SK-N-SH (cell line): Measurements from ENCODE around the gene ZNF620. TPM values are rescaled to one million over a fixed set of nuclear protein-coding genes. Genes with fewer than 3 reads are reported as not detected.

ENCODE experiments used
- CTCF ChIA-PET: fragments of 300-600, 350-600 bp; formaldehyde crosslinking; extraction: SDS; loops from one replicate; lab custom pipeline; 2021; lab: Yijun Ruan, JAX
- POLR2A ChIA-PET: fragments of 350-600 bp; sonication (Branson Sonifier 250); formaldehyde crosslinking; extraction: SDS; loops from one replicate; lab custom pipeline; 2020; ENCODE audit warnings: antibody characterized with exemption, inconsistent platforms; lab: Yijun Ruan, JAX
- DNase-seq: peaks from one replicate; pipeline ENCODE4 v3.0.0; 2012
- H2AFZ ChIP-seq: fragments of 200-600 bp; sonication (generic); 2 replicates; pipeline ENCODE4 v1.8.1; 2016; ENCODE audit warnings: antibody characterized with exemption, mild to moderate bottlenecking, low read depth
- H3F3A ChIP-seq: fragments of 200-600 bp; sonication (generic); replicated peaks from 2 replicates; pipeline ENCODE3; 2016; ENCODE audit warnings: antibody characterized with exemption, mild to moderate bottlenecking; ENCODE audit not compliant: insufficient read depth
- H3K27ac ChIP-seq, 2 experiments: fragments of 200-500 bp in 1 of 2; fragments of 200-600 bp in 1 of 2; sonication (Bioruptor generic) in 1 of 2; sonication (generic), shearing (Covaris generic) in 1 of 2; 2 replicates each; pipeline versions ENCODE4 v1.5.1 to v1.6.1; 2014 to 2016; ENCODE audit warnings: low read depth in 2 of 2, inconsistent platforms in 1 of 2, low read length in 1 of 2, mild to moderate bottlenecking in 1 of 2, mixed read lengths in 1 of 2
- H3K27me3 ChIP-seq: fragments of 200-600 bp; sonication (generic), shearing (Covaris generic); 2 replicates; pipeline ENCODE4 v1.6.1; 2016; ENCODE audit warnings: mixed run types; ENCODE audit not compliant: insufficient read depth
- H3K36me3 ChIP-seq, 2 experiments: fragments of 200-500 bp in 1 of 2; fragments of 200-600 bp in 1 of 2; sonication (Bioruptor generic) in 1 of 2; sonication (generic) in 1 of 2; replicated peaks in 1 of 2; 2 replicates each; pipeline versions ENCODE3 to v1.5.1; 2014 to 2016; ENCODE audit warnings: low read length in 1 of 2, mild to moderate bottlenecking in 1 of 2; ENCODE audit not compliant: insufficient read depth in 2 of 2, control insufficient read depth in 1 of 2
- H3K4me1 ChIP-seq, 2 experiments: fragments of 200-500 bp in 1 of 2; fragments of 200-600 bp in 1 of 2; sonication (Bioruptor generic) in 1 of 2; sonication (generic), shearing (Covaris generic) in 1 of 2; 2 replicates each; pipeline versions ENCODE4 v1.5.1 to v1.6.1; 2014 to 2016; ENCODE audit warnings: low read depth in 1 of 2, low read length in 1 of 2, mixed run types in 1 of 2; ENCODE audit not compliant: insufficient read depth in 2 of 2, control insufficient read depth in 1 of 2
- H3K4me2 ChIP-seq: fragments of 200-600 bp; sonication (generic), shearing (Covaris generic); 2 replicates; pipeline ENCODE4 v1.6.1; 2017; ENCODE audit warnings: mixed run types
- H3K4me3 ChIP-seq, 2 experiments: fragments of 200-500 bp in 1 of 2; fragments of 200-600 bp in 1 of 2; sonication (Bioruptor generic) in 1 of 2; sonication (generic), shearing (Covaris generic) in 1 of 2; 2 replicates each; pipeline versions ENCODE4 v1.5.1 to v1.8.1; 2014 to 2016; ENCODE audit warnings: low read depth in 2 of 2, inconsistent platforms in 1 of 2, low read length in 1 of 2, mild to moderate bottlenecking in 1 of 2, mixed read lengths in 1 of 2, moderate library complexity in 1 of 2
- H3K79me2 ChIP-seq: fragments of 200-600 bp; sonication (generic); 2 replicates; pipeline ENCODE4 v1.8.1; 2017; ENCODE audit warnings: mild to moderate bottlenecking; ENCODE audit not compliant: insufficient read depth
- H3K9ac ChIP-seq: fragments of 200-600 bp; sonication (generic); 2 replicates; pipeline ENCODE4 v1.6.1; 2017; ENCODE audit warnings: mixed run types
- H3K9me2 ChIP-seq: fragments of 200-600 bp; sonication (generic); 2 replicates; pipeline ENCODE4 v1.6.1; 2017; ENCODE audit warnings: mixed run types
- H3K9me3 ChIP-seq: fragments of 200-600 bp; sonication (generic); 2 replicates; pipeline ENCODE4 v1.6.1; 2017; ENCODE audit warnings: mixed run types, mild to moderate bottlenecking, moderate library complexity
- H4K20me1 ChIP-seq: fragments of 200-600 bp; sonication (generic); 2 replicates; pipeline ENCODE4 v1.6.1; 2017; ENCODE audit warnings: mild to moderate bottlenecking, mixed run types; ENCODE audit not compliant: insufficient read depth
- ELF1 ChIP-seq: IDR thresholded peaks from 2 replicates; pipeline ENCODE4 v1.4.0; 2012
- EP300 ChIP-seq, 2 experiments: IDR thresholded peaks; 2 replicates each; pipeline versions ENCODE4 v1.4.0 to v1.6.1; 2012; ENCODE audit warnings: borderline replicate concordance in 1 of 2, low read depth in 1 of 2, low read length in 1 of 2
- FOSL2 ChIP-seq: IDR thresholded peaks from 2 replicates; pipeline ENCODE4 v1.4.0; 2012; ENCODE audit warnings: low read depth, mild to moderate bottlenecking, moderate library complexity, borderline replicate concordance
- FOXJ3 ChIP-seq: sonication (generic); formaldehyde crosslinking; IDR thresholded peaks from 2 replicates; pipeline ENCODE4 v1.5.1; 2020; ENCODE audit warnings: mild to moderate bottlenecking, missing genetic modification reagents
- GATA2 ChIP-seq: sonication (generic); formaldehyde crosslinking; IDR thresholded peaks from 2 replicates; pipeline ENCODE4 v1.5.0; 2020; ENCODE audit warnings: mild to moderate bottlenecking, missing genetic modification reagents
- JUND ChIP-seq: IDR thresholded peaks from 2 replicates; pipeline ENCODE4 v1.4.0; 2012
- NFIC ChIP-seq: IDR thresholded peaks from 2 replicates; pipeline ENCODE4 v1.4.0; 2012; ENCODE audit warnings: borderline replicate concordance
- NRF1 ChIP-seq: IDR thresholded peaks from 2 replicates; pipeline ENCODE4 v1.6.1; 2012; ENCODE audit warnings: low read depth, mild to moderate bottlenecking, low read length
- RAD21 ChIP-seq: IDR thresholded peaks from 2 replicates; pipeline ENCODE4 v1.6.1; 2012; ENCODE audit warnings: mild to moderate bottlenecking, low read length
- RCOR1 ChIP-seq: fragments of 150-350 bp; IDR thresholded peaks from 2 replicates; pipeline ENCODE4 v1.6.1; 2017; ENCODE audit warnings: antibody characterized with exemption, low read length
- RXRA ChIP-seq: IDR thresholded peaks from 2 replicates; pipeline ENCODE4 v1.4.0; 2012; ENCODE audit warnings: low read depth, mild to moderate bottlenecking, borderline replicate concordance
- SIN3A ChIP-seq: IDR thresholded peaks from 2 replicates; pipeline ENCODE4 v1.6.1; 2012; ENCODE audit warnings: low read depth, mild to moderate bottlenecking, low read length, moderate library complexity, borderline replicate concordance
- TCF12 ChIP-seq: IDR thresholded peaks from 2 replicates; pipeline ENCODE4 v1.4.0; 2012
- TEAD4 ChIP-seq: IDR thresholded peaks from 2 replicates; pipeline ENCODE4 v1.4.0; 2012; ENCODE audit warnings: mild to moderate bottlenecking, borderline replicate concordance; ENCODE audit not compliant: insufficient read depth
- YY1 ChIP-seq: IDR thresholded peaks from 2 replicates; pipeline ENCODE4 v1.4.0; 2012; ENCODE audit warnings: low read depth, mild to moderate bottlenecking
- WGBS: methylation state at CpG from one replicate; pipeline ENCODE4 v1.1.6; 2017; ENCODE audit warnings: low lambda C conversion rate; 5-methylcytosine and 5-hydroxymethylcytosine counted together
- polyA plus RNA-seq, 3 experiments: library from polyadenylated mRNA; depleted of rRNA; stranded (reverse); fragments of >200 nt; gene quantifications; 2 replicates each; pipeline ENCODE4 v1.2.3, GENCODE V29; 2012
- TF ChIP-seq, protein P1 (sequence below): fragments of 150-350 bp; IDR thresholded peaks from 2 replicates; pipeline ENCODE4 v1.6.1; 2016; ENCODE audit warnings: mild to moderate bottlenecking, low read depth, low read length
- TF ChIP-seq, protein P2 (sequence below): IDR thresholded peaks from 2 replicates; pipeline ENCODE4; 2012
- TF ChIP-seq, protein P3 (sequence below): IDR thresholded peaks from 2 replicates; pipeline ENCODE4 v1.4.0; 2012; ENCODE audit warnings: low read depth, borderline replicate concordance
- TF ChIP-seq, protein P4 (sequence below): IDR thresholded peaks from 2 replicates; pipeline ENCODE4 v1.6.1; 2012; ENCODE audit warnings: mild to moderate bottlenecking, low read depth, low read length, moderate library complexity
- TF ChIP-seq, protein P5 (sequence below): IDR thresholded peaks from 2 replicates; pipeline ENCODE4 v1.4.0; 2012; ENCODE audit warnings: low read depth, borderline replicate concordance

Gene ZNF620
- polyA plus RNA-seq, 1 of the 3 experiments (the other 2 are of a cell fraction), result 2.0 TPM

DNA sequence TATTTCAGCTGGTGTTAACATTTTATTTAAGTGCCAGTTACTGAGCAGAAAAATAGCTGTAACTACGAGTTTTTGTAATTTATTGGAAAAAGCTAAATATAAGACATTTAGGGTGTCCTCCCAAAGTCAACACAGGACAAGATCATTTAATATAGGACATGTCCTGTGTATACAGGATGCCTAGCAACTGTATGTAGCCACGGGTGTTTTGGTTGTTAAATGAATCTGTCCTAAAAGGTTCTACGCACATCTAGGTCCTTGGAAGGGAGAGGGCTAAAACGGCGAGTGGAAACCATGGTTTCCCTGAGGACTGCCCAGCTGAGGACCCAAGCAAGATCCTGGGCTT, 18.4 kb downstream of the ZNF620 start:
- peak overlapping the region; percentile 96 for H2AFZ ChIP-seq
- H3K36me3 ChIP-seq, result peaks cover 17 to 26% of the 10 kb centered on the region in 2 experiments
- ChIA-PET POLR2A (interaction anchor here (1.0 to 3.6 kb wide), 6 partner anchors 9 to 675 kb away, joined by 4 to 45 read pairs (median 4); partner anchors contain the start of genes CTNNB1, RPL14, ZNF619 and ZNF620), CTCF (interaction anchor here (1.0 to 2.5 kb wide), 4 partner anchors 18 to 1575 kb away, joined by 3 to 9 read pairs (median 5); partner anchors contain the start of gene ZNF620)
- H3K27ac ChIP-seq, result peak overlapping the region; percentile 73 to 86
- H3K4me3 ChIP-seq, result peak overlapping the region; percentile 83 to 87
- peak overlapping the region; percentile 98 for H3K4me2 ChIP-seq
- WGBS, result 33% methylated on average over 5 of the region's 5 CpGs
- peaks cover 4% of the 10 kb centered on the region for H3F3A ChIP-seq
- no peaks in the 10 kb centered on the region for H3K27me3 ChIP-seq
- peak overlapping the region; percentile 97 for H3K9ac ChIP-seq
- peaks cover 0 to 7% of the 10 kb centered on the region in 2 experiments; a peak in 1 of 4 replicates for H3K4me1 ChIP-seq
- TF ChIP-seq TEAD4, result no peak
- TF ChIP-seq, protein P1, sequence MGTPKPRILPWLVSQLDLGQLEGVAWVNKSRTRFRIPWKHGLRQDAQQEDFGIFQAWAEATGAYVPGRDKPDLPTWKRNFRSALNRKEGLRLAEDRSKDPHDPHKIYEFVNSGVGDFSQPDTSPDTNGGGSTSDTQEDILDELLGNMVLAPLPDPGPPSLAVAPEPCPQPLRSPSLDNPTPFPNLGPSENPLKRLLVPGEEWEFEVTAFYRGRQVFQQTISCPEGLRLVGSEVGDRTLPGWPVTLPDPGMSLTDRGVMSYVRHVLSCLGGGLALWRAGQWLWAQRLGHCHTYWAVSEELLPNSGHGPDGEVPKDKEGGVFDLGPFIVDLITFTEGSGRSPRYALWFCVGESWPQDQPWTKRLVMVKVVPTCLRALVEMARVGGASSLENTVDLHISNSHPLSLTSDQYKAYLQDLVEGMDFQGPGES, result no peak
- no peak for TF ChIP-seq TCF12
- TF ChIP-seq NRF1, result no peak
- no peak for TF ChIP-seq GATA2 (CRISPR knock-in tag)
- TF ChIP-seq RAD21, result no peak
- no peak for TF ChIP-seq FOXJ3 (CRISPR knock-in tag)
- TF ChIP-seq, protein P2, sequence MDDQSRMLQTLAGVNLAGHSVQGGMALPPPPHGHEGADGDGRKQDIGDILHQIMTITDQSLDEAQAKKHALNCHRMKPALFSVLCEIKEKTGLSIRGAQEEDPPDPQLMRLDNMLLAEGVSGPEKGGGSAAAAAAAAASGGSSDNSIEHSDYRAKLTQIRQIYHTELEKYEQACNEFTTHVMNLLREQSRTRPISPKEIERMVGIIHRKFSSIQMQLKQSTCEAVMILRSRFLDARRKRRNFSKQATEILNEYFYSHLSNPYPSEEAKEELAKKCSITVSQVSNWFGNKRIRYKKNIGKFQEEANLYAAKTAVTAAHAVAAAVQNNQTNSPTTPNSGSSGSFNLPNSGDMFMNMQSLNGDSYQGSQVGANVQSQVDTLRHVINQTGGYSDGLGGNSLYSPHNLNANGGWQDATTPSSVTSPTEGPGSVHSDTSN, result no peak
- TF ChIP-seq RCOR1, result no peak
- TF ChIP-seq, protein P3, sequence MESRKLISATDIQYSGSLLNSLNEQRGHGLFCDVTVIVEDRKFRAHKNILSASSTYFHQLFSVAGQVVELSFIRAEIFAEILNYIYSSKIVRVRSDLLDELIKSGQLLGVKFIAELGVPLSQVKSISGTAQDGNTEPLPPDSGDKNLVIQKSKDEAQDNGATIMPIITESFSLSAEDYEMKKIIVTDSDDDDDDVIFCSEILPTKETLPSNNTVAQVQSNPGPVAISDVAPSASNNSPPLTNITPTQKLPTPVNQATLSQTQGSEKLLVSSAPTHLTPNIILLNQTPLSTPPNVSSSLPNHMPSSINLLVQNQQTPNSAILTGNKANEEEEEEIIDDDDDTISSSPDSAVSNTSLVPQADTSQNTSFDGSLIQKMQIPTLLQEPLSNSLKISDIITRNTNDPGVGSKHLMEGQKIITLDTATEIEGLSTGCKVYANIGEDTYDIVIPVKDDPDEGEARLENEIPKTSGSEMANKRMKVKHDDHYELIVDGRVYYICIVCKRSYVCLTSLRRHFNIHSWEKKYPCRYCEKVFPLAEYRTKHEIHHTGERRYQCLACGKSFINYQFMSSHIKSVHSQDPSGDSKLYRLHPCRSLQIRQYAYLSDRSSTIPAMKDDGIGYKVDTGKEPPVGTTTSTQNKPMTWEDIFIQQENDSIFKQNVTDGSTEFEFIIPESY, result no peak
- no peak for TF ChIP-seq JUND
- TF ChIP-seq, protein P4, sequence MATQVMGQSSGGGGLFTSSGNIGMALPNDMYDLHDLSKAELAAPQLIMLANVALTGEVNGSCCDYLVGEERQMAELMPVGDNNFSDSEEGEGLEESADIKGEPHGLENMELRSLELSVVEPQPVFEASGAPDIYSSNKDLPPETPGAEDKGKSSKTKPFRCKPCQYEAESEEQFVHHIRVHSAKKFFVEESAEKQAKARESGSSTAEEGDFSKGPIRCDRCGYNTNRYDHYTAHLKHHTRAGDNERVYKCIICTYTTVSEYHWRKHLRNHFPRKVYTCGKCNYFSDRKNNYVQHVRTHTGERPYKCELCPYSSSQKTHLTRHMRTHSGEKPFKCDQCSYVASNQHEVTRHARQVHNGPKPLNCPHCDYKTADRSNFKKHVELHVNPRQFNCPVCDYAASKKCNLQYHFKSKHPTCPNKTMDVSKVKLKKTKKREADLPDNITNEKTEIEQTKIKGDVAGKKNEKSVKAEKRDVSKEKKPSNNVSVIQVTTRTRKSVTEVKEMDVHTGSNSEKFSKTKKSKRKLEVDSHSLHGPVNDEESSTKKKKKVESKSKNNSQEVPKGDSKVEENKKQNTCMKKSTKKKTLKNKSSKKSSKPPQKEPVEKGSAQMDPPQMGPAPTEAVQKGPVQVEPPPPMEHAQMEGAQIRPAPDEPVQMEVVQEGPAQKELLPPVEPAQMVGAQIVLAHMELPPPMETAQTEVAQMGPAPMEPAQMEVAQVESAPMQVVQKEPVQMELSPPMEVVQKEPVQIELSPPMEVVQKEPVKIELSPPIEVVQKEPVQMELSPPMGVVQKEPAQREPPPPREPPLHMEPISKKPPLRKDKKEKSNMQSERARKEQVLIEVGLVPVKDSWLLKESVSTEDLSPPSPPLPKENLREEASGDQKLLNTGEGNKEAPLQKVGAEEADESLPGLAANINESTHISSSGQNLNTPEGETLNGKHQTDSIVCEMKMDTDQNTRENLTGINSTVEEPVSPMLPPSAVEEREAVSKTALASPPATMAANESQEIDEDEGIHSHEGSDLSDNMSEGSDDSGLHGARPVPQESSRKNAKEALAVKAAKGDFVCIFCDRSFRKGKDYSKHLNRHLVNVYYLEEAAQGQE, result no peak
- TF ChIP-seq FOSL2, result no peak
- TF ChIP-seq EP300 (IDR thresholded peaks at IDR 0.05; ENCODE audit: borderline replicate concordance in 1 of 2, low read depth in 1 of 2, low read length in 1 of 2), result no peak
- TF ChIP-seq NFIC, result no peak
- TF ChIP-seq SIN3A, result no peak
- no peak for TF ChIP-seq RXRA
- TF ChIP-seq, protein P5, sequence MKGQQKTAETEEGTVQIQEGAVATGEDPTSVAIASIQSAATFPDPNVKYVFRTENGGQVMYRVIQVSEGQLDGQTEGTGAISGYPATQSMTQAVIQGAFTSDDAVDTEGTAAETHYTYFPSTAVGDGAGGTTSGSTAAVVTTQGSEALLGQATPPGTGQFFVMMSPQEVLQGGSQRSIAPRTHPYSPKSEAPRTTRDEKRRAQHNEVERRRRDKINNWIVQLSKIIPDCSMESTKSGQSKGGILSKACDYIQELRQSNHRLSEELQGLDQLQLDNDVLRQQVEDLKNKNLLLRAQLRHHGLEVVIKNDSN, result no peak
- no peak for TF ChIP-seq ELF1
- no peak for TF ChIP-seq YY1
- H4K20me1 ChIP-seq, result no peaks in the 10 kb centered on the region
- no peak for DNase-seq
- H3K9me2 ChIP-seq, result no peaks in the 10 kb centered on the region
- H3K79me2 ChIP-seq, result peaks cover 38% of the 10 kb centered on the region
- no peaks in the 10 kb centered on the region for H3K9me3 ChIP-seq
